Measurements from ENCODE around the gene KIF13A. TPM values are rescaled to one million over a fixed set of nuclear protein-coding genes. Genes with fewer than 3 reads are reported as not detected.

The KIF13A gene
- total and polyA plus RNA-seq, 9 of the 15 experiments (the other 6 are each of a cell fraction or from before 2014, with no cell fraction given), result 3.6 to 44.3 (median 29.7) TPM

- H3K9me1 ChIP-seq (ENCODE audit: control insufficient read depth, insufficient read depth, low read length), result no peaks in the 10 kb centered on the region
- peak; percentile 39 for ATAC-seq
- no TSS peak for BruUV-seq (replicated peaks)
- DNase-seq (ENCODE audit: extremely low read depth in 1 of 4, low spot score in 3 of 4), result no peak
- no peaks in the 10 kb centered on the region for H3K9me3 ChIP-seq (replicated peaks; ENCODE audit: control insufficient read depth, insufficient read depth, low read depth, low read length)
- no peak overlapping the region for H3K4me2 ChIP-seq (ENCODE audit: insufficient read depth, low read length)
- peaks cover 24 to 49% of the 10 kb centered on the region in 2 experiments for H3K4me1 ChIP-seq (replicated peaks in 1 of 2; ENCODE audit: control insufficient read depth in 2 of 2, insufficient read depth in 2 of 2, low read length in 2 of 2)
- CTCF ChIA-PET (ENCODE audit: low intra/inter-chr PET ratio), result no interaction called here
- peak overlapping the region; percentile 5 to 64; a peak in 1 of 4 replicates for H3K9ac ChIP-seq (ENCODE audit: insufficient read depth in 1 of 2, low read depth in 2 of 2, low read length in 2 of 2)
- peak in 1 of 2 experiments; percentile 65; a peak in 2 of 4 replicates for TF ChIP-seq MAZ (CRISPR knock-in tag; conservative IDR thresholded peaks at IDR 0.05 in 1 of 2, IDR thresholded peaks at IDR 0.05 in 1 of 2)
- TF ChIP-seq MBD2 (IDR thresholded peaks at IDR 0.05; ENCODE audit: borderline replicate concordance, low read depth), result no peak
- 0 out of 2 replicates have a peak, but pooled peaks have one; percentile 37 for TF ChIP-seq MAFG (tag; conservative IDR thresholded peaks at IDR 0.05)
- TF ChIP-seq MAFK (IDR thresholded peaks at IDR 0.05; ENCODE audit: low read length), result peak; percentile 44; the same call in 1 of the 2 replicates
- TF ChIP-seq PKNOX1 (IDR thresholded peaks at IDR 0.05), result no peak
- no peak for TF ChIP-seq ZBTB8A (IDR thresholded peaks at IDR 0.05; ENCODE audit: partially characterized antibody)
- no peak for TF ChIP-seq ETV5 (CRISPR knock-in tag; IDR thresholded peaks at IDR 0.05; ENCODE audit: low read depth)
- peak; percentile 54; the same call in 1 of the 2 replicates for TF ChIP-seq MAFF (IDR thresholded peaks at IDR 0.05; ENCODE audit: low read length)
- TF ChIP-seq ZNF316 (IDR thresholded peaks at IDR 0.05), result peak; percentile 82
- TF ChIP-seq JUN (IDR thresholded peaks at IDR 0.05; ENCODE audit: borderline replicate concordance, low read depth, low read length), result no peak
- TF ChIP-seq JUN (CRISPR knock-in tag; IDR thresholded peaks at IDR 0.05; ENCODE audit: borderline replicate concordance), result no peak
- TF ChIP-seq FOXA1 (IDR thresholded peaks at IDR 0.05; ENCODE audit: borderline replicate concordance), result no peak
- peak; percentile 73; the same call in 1 of the 2 replicates for TF ChIP-seq C11orf30 (IDR thresholded peaks at IDR 0.05; ENCODE audit: low read depth)
- H3K4me3 ChIP-seq, result no peak overlapping the region
- peaks cover 75% of the 10 kb centered on the region for H3K79me2 ChIP-seq (ENCODE audit: control insufficient read depth, insufficient read depth, low read length)
- H3K36me3 ChIP-seq (ENCODE audit: control insufficient read depth, insufficient read depth, low read length), result no peaks in the 10 kb centered on the region
- peak overlapping the region; percentile 21; the same call in 1 of the 2 replicates for H2AFZ ChIP-seq (ENCODE audit: low read depth, low read length)
- FAIRE-seq, result no peak
- intact Hi-C loops (cut with micrococcal nuclease), result no loop called here
- no peaks in the 10 kb centered on the region for H3K27me3 ChIP-seq (ENCODE audit: control insufficient read depth in 2 of 2, insufficient read depth in 2 of 2, low read length in 2 of 2)
- H4K20me1 ChIP-seq (replicated peaks; ENCODE audit: control insufficient read depth, insufficient read depth, low read length), result no peaks in the 10 kb centered on the region
- in situ Hi-C loops (cut with MboI), result no loop called here
- WGBS (ENCODE audit: insufficient coverage, low coverage, missing lambda C conversion rate), result 22% methylated on average over 5 of the region's 5 CpGs
- POLR2A ChIA-PET, result interaction anchor here (0.5 to 1.9 kb wide), 14 partner anchors 10 to 193 kb away, joined by 3 to 10 read pairs (median 3); partner anchors contain the start of gene KIF13A
- peak overlapping the region; percentile 18; the same call in 1 of the 3 replicates for H3K27ac ChIP-seq (ENCODE audit: extremely low read depth, low read depth, low read length)
Observed at GRCh38 chr6:17935188-17936149, 52.0 kb downstream of the KIF13A start.
